Measurements from ENCODE around the gene BNC2.

BNC2 gene

DNA sequence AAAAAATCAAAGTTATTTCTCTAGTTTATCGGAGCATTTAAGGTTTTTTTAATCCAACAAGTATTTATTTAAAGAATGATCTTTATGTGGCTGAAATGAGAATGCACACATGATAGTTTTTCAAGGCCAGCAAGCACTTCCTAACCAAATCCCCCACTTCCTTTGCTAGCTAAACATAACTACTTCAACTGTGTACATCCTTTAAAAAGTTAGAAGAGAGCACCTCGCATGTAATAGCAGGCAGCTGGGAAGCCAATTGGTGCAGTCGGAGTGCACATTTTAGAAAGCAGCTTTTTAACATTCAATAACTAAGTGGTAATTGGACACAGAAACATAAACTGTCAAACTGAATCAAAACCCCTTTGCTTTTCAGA is 245.7 kb downstream of the BNC2 start:
- no peak for DNase-seq

DNA sequence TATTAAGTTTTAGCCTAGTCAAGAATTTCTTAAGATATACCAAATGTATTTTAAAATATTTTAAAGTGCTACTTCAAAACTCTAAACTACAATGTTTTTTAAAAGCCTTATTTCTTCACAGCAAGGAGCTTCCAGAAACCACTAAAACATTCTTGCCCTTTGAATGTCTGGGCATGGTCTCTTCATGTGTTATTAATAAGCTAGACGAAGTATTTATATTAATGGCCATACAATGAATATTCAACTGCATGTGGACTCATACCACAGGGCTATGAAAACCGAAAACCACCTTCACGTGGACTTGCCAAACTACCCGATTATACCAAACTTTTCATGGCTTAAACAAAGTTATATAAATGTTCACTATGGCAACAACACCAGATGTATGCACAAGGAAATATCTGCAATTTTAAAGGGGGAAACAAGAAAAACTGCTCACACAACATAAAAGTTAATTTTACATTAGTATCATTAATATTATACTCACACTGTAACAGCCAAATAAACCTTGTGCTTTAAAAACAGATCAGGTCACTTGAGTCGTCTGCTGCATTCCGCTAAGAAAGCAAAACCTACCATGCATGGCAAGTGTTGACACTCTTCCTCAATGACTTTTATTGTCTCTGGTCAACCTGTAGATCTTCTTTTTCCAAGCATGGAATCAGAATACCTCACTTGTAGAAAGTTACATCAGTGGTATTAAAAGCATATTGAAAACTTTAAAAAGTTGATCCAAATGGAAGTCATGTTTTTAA is 246.3 kb downstream of the BNC2 start:
- no peak for DNase-seq

GRCh38 chr9:16622541-16622940 is 247.9 kb downstream of the BNC2 start:
- DNase-seq = no peak

- DNase-seq = no peak
These were observed 250.5 kb downstream of the BNC2 start for GRCh38 chr9:16619914-16620520.

DNA sequence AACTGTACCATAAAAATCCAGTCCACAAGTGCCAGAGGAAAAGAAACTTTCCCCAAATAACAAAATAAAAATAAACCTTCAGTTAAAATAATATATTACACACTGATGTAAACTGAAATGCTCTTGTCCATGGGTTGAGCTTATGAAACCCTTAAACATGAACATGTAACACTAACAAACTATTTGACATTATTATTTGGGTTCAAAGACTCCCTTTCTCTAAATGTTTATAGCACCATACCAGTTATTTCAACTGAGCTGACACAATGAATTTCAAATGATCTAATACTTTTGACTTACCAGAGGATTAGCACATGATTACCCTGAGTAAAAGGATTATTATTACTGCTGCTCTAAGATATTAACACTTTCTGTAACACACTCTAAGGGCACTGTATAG is 251.1 kb downstream of the BNC2 start:
- no peak for DNase-seq

GRCh38 chr9:16618524-16618923 is 251.9 kb downstream of the BNC2 start:
- DNase-seq = no peak

- no peak for DNase-seq
These were observed 253.8 kb downstream of the BNC2 start for GRCh38 chr9:16616686-16617085.

DNA sequence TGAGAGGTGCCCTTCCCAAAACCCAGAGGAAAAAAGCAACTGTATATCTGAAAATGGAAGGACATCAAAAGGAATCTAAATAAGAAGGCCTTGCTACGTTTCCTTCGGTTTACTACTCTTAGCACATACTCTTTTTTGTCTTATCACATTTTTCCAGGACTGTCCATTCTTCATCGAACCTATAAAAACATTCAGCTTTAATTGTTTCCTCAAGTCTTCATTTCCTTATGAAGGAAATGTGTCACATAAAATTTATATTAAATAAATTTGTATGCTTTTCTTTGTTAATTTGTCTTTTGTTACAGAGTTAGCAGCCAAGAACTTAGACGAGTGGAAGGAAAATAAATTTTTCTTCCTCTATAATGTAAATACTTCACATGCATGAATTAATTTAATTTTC is 255.0 kb downstream of the BNC2 start:
- no peak for DNase-seq

DNA sequence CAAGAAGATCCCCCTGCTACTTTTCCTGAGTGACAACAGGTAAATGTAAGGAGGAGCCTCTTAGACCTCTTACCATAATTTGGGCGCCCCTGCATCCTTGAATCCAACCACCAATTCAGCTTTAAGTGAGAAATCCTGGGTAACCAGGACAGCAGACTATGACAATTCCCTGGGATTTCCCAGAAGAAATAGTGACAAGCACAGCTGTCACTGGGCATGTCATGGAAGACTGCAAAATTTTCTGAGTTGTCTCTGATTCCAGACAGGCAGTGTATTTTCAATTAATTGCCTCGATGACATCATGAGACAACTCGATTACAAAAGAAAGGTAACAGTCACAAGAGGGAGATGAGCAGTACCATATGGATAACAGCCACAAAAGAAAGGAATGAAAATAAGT is 256.9 kb downstream of the BNC2 start:
- DNase-seq = no peak

GRCh38 chr9:16613051-16613450 is 257.4 kb downstream of the BNC2 start:
- DNase-seq = no peak

GRCh38 chr9:16612627-16613026 is 257.8 kb downstream of the BNC2 start:
- DNase-seq = peak; percentile 63

DNA sequence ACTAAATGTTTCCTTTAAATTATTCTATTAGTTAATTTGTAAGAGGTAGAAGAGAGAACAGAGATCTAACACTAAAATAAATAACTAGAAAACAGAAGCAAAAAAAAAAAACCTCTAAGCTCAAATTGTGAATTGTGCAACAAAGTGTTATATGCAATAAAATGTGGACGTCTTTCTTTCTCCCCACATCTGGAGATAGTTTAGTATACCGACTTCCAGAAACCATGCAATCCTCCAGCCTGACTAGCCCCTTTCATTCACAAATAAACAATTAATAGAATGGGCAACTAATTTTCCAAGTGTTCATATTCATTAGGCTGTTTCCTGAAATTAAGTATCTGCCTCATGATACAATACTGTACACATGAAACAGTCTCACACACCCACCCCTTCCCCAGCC is 258.5 kb downstream of the BNC2 start:
- peak; percentile 37 for DNase-seq

DNA sequence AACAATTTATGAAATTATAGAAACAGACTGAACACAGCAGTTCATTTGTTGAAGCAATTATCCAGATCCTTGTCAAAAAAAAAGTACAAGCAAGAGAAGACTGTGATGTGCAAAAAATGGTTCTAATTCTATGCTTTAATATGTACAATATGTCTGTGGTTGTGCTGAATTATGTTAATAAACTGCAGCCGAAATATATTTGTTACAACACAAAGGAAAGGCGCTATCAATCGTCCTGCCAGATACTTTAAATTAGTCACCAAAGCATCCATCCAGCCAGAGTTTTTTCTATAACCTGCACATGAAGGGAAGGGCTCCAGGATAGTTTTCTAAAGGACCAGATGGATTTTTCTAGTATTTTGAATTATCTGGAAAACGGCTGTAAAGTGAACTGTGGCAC is 259.5 kb downstream of the BNC2 start:
- no peak for DNase-seq

DNA sequence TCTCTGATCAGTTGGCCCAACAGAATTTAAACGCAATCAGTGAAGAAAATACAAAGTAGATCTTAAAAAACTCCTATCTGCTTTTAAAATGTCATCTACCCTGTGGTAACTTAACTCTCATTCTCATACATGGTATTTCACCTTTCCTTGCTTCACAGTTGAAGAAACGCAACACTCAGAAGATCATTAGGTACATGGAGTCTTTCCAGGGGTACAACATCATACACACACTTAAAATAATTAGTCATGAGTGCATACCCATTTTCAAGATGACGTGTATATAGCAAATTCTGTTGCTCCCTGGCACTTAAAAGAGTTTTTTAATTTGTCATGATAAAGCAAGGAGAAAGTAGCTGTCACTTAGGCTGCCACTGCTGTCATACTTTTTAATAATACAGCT is 259.9 kb downstream of the BNC2 start:
- DNase-seq = no peak

DNA sequence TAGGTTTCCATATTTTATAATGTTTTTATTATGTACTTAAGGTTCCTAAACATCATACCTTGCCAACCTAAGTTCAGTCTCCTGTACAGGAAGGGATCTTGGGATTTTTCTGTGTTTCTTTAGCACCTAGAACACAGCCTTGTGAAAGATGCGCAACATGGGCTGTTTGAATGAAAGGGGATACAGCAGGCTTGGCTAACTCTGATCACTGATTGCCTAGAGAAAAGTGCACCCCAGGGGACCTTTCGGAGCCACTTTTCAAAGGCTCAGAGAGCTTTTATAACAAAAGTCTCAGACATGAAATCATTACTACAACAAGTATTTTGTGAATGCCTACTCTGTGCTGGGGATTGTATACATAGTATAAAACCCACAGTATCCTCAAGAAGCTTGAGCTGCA is 261.6 kb downstream of the BNC2 start:
- no peak for DNase-seq

GRCh38 chr9:16602494-16602893 is 268.0 kb downstream of the BNC2 start:
- DNase-seq = no peak

DNA sequence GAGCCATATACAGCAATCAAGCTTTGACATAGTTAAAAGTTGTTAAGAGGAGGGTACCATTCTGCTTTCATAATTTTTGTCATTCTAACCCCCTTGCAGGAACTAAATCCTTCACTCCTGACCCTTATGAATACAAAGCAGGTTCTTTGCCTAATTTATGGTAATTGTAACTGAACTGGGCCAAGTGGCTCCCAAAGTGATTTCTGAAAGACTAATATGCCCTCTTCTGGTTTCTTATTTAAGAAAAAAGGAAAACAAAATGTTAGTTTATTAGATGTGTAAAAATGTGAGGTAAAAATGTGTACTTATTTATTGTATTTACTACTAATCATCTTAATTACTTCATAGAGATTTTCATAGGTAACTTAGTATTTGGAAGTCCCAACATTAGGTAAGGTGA is 268.5 kb downstream of the BNC2 start:
- DNase-seq = no peak

GRCh38 chr9:16598316-16598715 is 272.2 kb downstream of the BNC2 start:
- DNase-seq = no peak

- no peak for DNase-seq
These were observed 273.3 kb downstream of the BNC2 start for GRCh38 chr9:16597136-16597535.

- no peak for DNase-seq
These were observed 275.2 kb downstream of the BNC2 start for GRCh38 chr9:16595227-16595626.

- DNase-seq = no peak
These were observed 275.7 kb downstream of the BNC2 start for GRCh38 chr9:16594787-16595186.

DNA sequence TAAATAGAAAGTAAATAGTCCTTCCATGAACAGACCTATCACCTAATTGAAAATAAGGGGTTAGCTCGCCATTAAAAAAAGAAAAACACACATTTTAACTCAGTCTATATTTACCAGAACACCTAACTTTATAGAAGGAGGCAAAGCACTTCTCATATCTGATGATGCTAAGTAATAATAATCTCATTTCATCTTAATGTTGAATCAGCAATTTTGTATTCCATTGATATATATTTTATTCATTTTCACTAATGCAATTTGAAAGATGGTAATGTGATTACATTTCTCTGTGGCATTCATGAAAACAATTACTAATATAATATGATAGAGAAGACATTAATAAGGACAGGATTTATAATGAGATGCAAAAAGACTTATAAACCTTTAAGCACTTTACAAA is 276.7 kb downstream of the BNC2 start:
- no peak for DNase-seq

- DNase-seq = no peak
These were observed 279.4 kb downstream of the BNC2 start for GRCh38 chr9:16591092-16591491.

DNA sequence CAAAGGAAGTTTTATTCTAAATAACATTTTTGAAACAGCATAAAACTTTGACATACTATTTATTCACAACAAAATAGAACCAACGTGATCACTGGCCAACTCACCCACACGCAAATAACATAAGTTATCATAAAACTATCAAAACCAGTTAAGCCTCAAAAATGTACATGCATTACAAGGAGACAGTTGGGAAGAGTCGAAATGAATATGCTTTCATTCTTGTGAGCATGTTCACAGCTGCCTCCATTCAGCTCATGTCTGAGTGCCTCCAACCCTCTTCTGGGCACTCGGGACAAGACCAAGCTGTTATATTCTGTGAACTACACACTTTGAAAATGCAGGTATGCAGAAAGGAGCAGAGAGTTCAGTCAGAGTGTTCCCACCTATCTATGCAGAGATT is 284.9 kb downstream of the BNC2 start:
- DNase-seq = no peak

- no peak for DNase-seq
These were observed 290.5 kb downstream of the BNC2 start for GRCh38 chr9:16579872-16580432.

Data from EL (cell line).